ENCODE results near the gene FAM9C. TPM values are rescaled to one million over a fixed set of nuclear protein-coding genes. Genes with fewer than 3 reads are reported as not detected.

The FAM9C gene
- total RNA-seq = 0.34 to 0.44 TPM (median 0.38 TPM) in 3 replicates

GRCh38 chrX:13044441-13044840 is at the start of gene FAM9C:
Gene FAM9C, minus strand, starts transcription at chrX:13044620. Its CDS starts 831 bp downstream, at chrX:13043789.
- peaks cover 22% of the 10 kb centered on the region for H3K9me3 Mint-ChIP-seq
- no peak within 1 kb of the TSS for H3K27ac Mint-ChIP-seq
- no peak for TF ChIP-seq CTCF (IDR thresholded peaks at IDR 0.05; ENCODE audit: unreplicated experiment)
- no peaks in the 10 kb centered on the region for H3K27me3 Mint-ChIP-seq (ENCODE audit: low read depth)
- DNase-seq (ENCODE audit: low spot score in 2 of 2, unreplicated experiment in 2 of 2) = no peak
- no peak within 1 kb of the TSS for H3K4me3 Mint-ChIP-seq
- H3K36me3 Mint-ChIP-seq = no peaks in the 10 kb centered on the region
- peaks cover 22% of the 10 kb centered on the region for H3K4me1 Mint-ChIP-seq

- DNase-seq (ENCODE audit: low spot score in 2 of 2, unreplicated experiment in 2 of 2) = no peak
- H3K4me1 Mint-ChIP-seq = peaks cover 23% of the 10 kb centered on the region
- no peaks in the 10 kb centered on the region for H3K36me3 Mint-ChIP-seq
- no peak overlapping the region for H3K27ac Mint-ChIP-seq
- TF ChIP-seq CTCF (IDR thresholded peaks at IDR 0.05; ENCODE audit: unreplicated experiment) = no peak
- no peak overlapping the region for H3K4me3 Mint-ChIP-seq
- peaks cover 37% of the 10 kb centered on the region for H3K9me3 Mint-ChIP-seq
- no peaks in the 10 kb centered on the region for H3K27me3 Mint-ChIP-seq (ENCODE audit: low read depth)
Measured at GRCh38 chrX:13093529-13094140, 49.2 kb upstream of the FAM9C start.

- DNase-seq (ENCODE audit: low spot score in 2 of 2, unreplicated experiment in 2 of 2) = no peak
- no peaks in the 10 kb centered on the region for H3K27me3 Mint-ChIP-seq (ENCODE audit: low read depth)
- no peak overlapping the region for H3K27ac Mint-ChIP-seq
- peaks cover 33% of the 10 kb centered on the region for H3K9me3 Mint-ChIP-seq
- no peaks in the 10 kb centered on the region for H3K36me3 Mint-ChIP-seq
- H3K4me3 Mint-ChIP-seq = no peak overlapping the region
- TF ChIP-seq CTCF (IDR thresholded peaks at IDR 0.05; ENCODE audit: unreplicated experiment) = no peak
- peaks cover 23% of the 10 kb centered on the region for H3K4me1 Mint-ChIP-seq
Measured at GRCh38 chrX:13092455-13092941, 48.1 kb upstream of the FAM9C start.

- no peak for DNase-seq (ENCODE audit: low spot score in 2 of 2, unreplicated experiment in 2 of 2)
- no peak for TF ChIP-seq CTCF (IDR thresholded peaks at IDR 0.05; ENCODE audit: unreplicated experiment)
- Mint-ChIP-seq H3K4me1 (peaks cover 23% of the 10 kb centered on the region), H3K36me3 (no peaks in the 10 kb centered on the region), H3K27me3 (ENCODE audit: low read depth) (no peaks in the 10 kb centered on the region), H3K4me3 (no peak overlapping the region), H3K9me3 (peaks cover 26% of the 10 kb centered on the region), H3K27ac (peak overlapping the region; percentile 47)
Measured at GRCh38 chrX:13091111-13091765, 46.8 kb upstream of the FAM9C start.

GRCh38 chrX:13090339-13091110 is 46.1 kb upstream of the FAM9C start:
- Mint-ChIP-seq H3K9me3 (peaks cover 27% of the 10 kb centered on the region), H3K36me3 (no peaks in the 10 kb centered on the region), H3K27me3 (ENCODE audit: low read depth) (no peaks in the 10 kb centered on the region), H3K4me3 (no peak overlapping the region), H3K4me1 (peaks cover 21% of the 10 kb centered on the region), H3K27ac (peak overlapping the region; percentile 47)
- no peak for TF ChIP-seq CTCF (IDR thresholded peaks at IDR 0.05; ENCODE audit: unreplicated experiment)
- no peak for DNase-seq (ENCODE audit: low spot score in 2 of 2, unreplicated experiment in 2 of 2)
